GM19023 (cell line): ENCODE data around the gene INTS15.

Experiments used
- ATAC-seq: cut with Tn5 transposase; IDR thresholded peaks from one replicate; pipeline ENCODE4 v1.9.1; 2021; ENCODE audit warnings: mild to moderate bottlenecking, moderate library complexity; ENCODE audit not compliant: unreplicated experiment

INTS15 gene

DNA sequence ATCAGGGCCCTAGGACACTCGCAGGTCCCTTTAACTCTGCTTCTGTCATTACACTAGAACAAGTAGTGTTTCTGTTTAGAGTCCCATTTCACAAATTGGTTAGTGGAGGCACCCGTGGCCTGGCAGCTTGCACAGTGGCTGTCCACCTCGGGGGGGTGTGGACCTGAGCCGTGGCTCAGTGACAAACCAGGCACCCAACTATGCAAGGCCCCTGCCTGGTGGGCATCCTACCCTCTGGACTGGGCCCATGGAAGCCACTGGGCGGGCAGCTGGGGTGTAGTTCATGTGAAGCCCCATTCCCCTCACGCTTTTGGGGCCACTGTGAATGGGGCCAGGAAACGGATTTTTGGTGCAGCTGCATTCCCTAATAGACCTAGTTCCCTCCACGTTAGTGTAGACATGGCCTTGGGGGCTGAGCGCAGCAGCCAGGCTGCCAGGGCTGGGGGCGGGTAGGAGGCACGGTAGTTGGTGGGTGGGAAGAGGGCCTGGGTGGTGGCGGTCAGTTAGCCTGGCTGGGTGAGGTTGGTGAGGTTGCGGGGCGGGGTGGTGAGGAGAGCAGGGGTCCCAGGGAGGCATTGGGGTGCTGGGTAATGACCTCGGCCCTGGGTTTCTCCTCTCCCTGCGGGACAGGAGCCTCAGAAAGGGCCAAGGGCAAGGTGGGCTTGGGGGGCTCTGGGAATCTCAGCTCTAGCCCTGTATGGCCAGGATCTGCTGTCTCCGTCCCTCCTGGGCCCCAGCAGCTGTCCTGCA, 66.0 kb downstream of the INTS15 start:
- ATAC-seq: no peak

DNA sequence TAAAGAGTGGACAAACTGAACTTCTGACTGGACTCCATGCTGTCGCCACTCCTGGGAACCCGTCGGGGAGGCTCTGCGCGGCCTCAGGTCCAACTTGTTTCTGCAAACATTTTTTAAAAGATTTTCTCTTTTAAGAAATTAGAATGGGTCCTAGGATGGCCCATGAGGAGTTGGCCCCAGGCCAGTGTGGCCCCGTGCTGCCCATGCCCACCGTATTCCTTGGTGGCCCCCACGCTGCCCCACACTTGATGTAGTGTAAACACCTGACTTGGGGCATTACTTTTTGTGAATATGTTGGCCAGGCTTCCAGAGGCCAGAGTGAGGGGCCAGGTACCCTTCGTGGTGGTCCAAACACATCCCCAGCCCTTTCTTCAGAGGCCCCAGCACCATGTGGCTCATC, 66.6 kb downstream of the INTS15 start:
- ATAC-seq: no peak
